AG09309 (cell line): ENCODE measurements around the gene LRRTM2.
"Not testable (repeated sequence)": the region's sequence is repeated elsewhere in the genome, so short reads cannot be mapped to it uniquely, and the experiment has no call there.

Experiments used
- DNase-seq: peaks from one replicate; pipeline ENCODE4 v3.0.0-alpha.2; 2010; ENCODE audit warnings: low read depth
- H3K4me3 ChIP-seq: 2 replicates; pipeline ENCODE4 v1.5.1; 2011; ENCODE audit warnings: mild to moderate bottlenecking, low read depth, low read length, moderate library complexity; ENCODE audit not compliant: control insufficient read depth
- CTCF ChIP-seq: IDR thresholded peaks from 2 replicates; pipeline ENCODE4 v1.5.1; 2011; ENCODE audit warnings: mild to moderate bottlenecking, low read depth, low read length, inconsistent platforms; ENCODE audit not compliant: insufficient read depth, control insufficient read depth; ENCODE audit errors: missing control alignments

LRRTM2 gene

GRCh38 chr5:138844125-138844461 lies 31.0 kb downstream of the LRRTM2 start:
- no peak overlapping the region for H3K4me3 ChIP-seq
- DNase-seq, result no peak
- TF ChIP-seq CTCF, result no peak

- no peak for DNase-seq
- no peak overlapping the region for H3K4me3 ChIP-seq
- TF ChIP-seq CTCF, result no peak
Measured at GRCh38 chr5:138843316-138844124, 31.6 kb downstream of the LRRTM2 start.

DNA sequence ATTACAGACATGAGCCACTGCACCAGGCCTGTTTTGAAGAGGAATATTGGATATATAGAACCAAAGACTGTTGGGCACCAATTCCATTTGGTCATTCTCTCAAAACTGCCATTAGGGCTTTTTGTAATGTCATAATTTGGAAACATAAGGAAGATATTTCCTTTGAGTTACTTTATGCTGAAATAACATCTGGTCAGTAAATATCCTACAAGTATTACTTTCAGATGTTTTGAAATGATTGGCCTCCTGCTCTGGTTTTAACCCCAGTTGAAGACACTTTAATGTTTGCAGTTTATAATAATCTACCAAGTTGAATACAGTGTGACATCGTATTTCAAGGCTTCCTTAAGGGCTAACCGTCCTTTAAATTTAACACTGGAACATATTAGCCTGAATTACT lies 33.6 kb downstream of the LRRTM2 start:
- no peak overlapping the region for H3K4me3 ChIP-seq
- no peak for DNase-seq
- TF ChIP-seq CTCF, result no peak

GRCh38 chr5:138840103-138840502 lies 35.0 kb downstream of the LRRTM2 start:
- TF ChIP-seq CTCF, result no peak
- no peak for DNase-seq
- H3K4me3 ChIP-seq, result no peak overlapping the region

GRCh38 chr5:138837160-138837559 lies 38.0 kb downstream of the LRRTM2 start:
- TF ChIP-seq CTCF, result no peak
- DNase-seq, result no peak
- no peak overlapping the region for H3K4me3 ChIP-seq

GRCh38 chr5:138834853-138835252 lies 40.3 kb downstream of the LRRTM2 start:
- not testable (repeated sequence) for H3K4me3 ChIP-seq, DNase-seq

GRCh38 chr5:138833726-138834480 lies 41.2 kb downstream of the LRRTM2 start:
- no peak for TF ChIP-seq CTCF
- DNase-seq, result no peak
- H3K4me3 ChIP-seq, result no peak overlapping the region
